GM19328 (cell line): ENCODE measurements around the gene ALOX5AP.
"Not testable (repeated sequence)": the region's sequence is repeated elsewhere in the genome, so short reads cannot be mapped to it uniquely, and the experiment has no call there.

Experiments used
- ATAC-seq: cut with Tn5 transposase; IDR thresholded peaks from one replicate; pipeline ENCODE4 v1.9.1; 2021; ENCODE audit warnings: mild to moderate bottlenecking, moderate library complexity; ENCODE audit not compliant: unreplicated experiment

Gene ALOX5AP

DNA sequence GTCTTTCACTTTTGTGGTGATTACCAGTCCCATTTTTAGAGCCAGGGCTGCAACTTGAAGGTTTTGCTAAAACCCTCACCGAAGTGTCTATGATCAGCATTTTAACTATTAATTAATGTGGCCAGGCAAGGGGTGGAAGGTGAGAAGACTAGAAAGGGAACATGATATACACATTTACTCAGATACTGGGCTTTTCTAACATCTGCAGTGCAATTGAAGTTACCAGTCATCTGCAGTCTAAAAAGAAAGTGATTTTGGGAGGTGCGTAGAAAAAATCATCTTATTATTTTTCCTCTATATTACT lies 481 bp downstream of the ALOX5AP start:
- no peak for ATAC-seq

DNA sequence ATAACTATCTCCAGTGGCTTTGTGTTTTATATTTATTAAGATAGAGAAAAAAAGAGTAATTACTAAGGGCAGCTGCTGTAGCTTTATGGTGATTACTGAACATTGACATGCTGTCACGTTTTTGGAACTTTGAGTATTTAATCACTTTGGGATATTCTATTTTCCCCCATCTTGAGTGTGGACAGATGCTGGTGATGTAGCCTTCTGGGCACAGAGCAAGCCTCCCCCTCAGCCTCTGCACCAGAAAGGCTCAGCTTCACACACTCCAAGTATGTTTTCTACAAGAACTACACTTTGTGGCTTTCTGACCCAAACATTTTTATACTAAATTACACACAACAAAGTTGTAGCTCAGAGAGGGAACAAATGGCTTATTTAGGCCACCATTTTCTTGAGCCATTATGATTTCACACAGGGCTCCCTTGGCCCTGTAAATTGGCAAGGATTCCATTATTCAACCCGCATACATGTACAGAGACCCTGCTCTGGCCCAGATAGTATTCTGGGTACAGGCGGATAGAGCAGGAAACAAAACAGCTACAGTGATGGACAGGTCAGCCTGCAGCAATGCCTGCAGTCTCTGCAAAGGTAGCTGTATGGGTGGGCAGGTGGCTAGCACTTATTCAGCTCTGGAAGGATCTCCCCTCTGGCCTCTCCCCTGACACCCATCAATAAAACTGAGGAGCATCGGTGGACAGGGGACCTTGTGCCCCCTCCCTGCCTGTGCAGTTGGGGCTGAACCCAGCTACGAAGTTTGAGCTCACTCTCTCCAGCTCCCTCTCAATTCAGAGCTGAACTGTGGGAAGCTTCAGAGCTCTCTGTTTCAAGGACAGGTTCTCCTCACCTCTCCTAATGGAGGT lies 1.3 kb downstream of the ALOX5AP start:
- no peak for ATAC-seq

DNA sequence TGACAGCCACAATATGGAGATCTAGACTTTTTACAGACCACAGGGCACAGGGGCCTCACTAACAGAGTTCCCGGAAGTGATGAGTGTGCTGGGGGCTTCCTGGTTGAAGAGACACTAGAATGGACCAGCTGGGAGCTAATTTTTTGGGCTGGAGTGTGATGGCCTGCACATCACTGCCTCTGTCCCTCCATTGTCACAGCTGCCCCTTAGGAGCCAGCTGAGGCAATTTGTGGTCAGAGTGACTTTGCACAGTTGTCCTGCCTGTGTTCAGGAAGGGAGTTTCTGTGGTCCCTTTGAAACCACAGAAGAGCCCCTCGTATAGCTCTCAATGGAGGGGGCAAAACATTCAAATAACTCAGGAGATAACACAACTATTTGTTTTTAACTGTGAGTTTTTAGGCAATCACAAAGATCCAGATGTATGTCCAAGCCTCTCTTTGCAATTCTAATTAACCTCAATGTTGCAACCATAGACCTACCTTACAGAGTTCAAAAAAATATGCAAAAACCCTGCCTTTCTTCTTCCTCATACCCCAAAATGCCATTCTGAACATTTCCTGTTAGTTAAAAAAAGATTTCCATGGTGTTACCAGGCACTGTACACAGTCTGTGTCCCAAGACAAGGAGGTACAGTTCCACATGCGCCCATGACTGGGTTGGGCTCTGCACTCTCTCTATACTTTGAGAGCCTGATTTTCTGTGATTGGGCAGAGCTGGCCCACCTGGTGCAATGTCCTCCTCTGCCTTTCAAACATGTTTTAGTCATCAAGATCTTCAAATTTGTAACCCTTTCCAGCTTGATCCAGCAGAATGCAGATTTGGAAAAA lies 2.4 kb downstream of the ALOX5AP start:
- no peak for ATAC-seq

- no peak for ATAC-seq
These were observed 3.3 kb downstream of the ALOX5AP start for GRCh38 chr13:30738526-30739236.

GRCh38 chr13:30739237-30739528 lies 3.8 kb downstream of the ALOX5AP start:
- no peak for ATAC-seq

DNA sequence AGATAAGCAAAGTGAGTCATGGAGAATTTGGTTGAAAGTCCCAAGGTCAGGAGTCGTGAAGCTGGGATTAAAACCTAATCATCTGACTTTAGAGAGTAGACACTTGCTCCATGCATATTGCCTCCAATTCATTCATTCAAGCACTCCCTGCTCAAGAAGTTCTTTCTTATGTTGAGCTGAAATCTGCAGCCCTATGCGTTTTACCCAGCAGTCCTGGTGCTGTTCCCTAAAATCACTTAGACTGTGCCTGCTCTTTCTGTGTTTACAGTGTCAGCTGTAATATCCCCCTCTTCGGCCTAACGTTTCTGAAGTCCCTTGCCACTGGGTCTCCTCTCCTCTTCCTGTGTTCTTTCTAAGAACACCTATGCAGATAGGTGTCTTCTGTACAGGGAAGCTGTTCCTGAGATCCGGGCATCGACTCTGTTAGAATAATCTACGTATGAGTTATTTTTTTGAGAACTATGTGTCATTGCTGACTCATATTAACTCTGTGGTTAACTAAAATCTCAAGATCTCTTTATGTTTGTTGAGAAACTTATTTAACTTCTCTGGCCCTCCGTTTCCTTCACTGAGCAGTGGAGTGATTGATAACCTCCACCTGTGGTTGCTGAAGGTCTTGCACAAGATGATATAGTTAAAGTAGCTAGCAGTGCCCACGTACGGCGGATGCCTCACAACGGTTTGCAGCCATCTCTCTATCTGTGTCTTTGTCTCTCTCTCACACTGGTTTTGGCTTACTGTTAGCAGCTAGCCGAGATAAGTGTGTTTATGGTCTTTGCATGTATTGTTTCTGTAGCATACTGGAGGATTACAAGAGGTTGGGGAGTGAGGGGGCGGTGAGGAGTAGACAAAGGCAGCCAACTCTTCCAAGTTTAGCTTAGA lies 4.7 kb downstream of the ALOX5AP start:
- peak; percentile 39 for ATAC-seq

GRCh38 chr13:30742901-30743300 lies 7.6 kb downstream of the ALOX5AP start:
- ATAC-seq, result no peak

DNA sequence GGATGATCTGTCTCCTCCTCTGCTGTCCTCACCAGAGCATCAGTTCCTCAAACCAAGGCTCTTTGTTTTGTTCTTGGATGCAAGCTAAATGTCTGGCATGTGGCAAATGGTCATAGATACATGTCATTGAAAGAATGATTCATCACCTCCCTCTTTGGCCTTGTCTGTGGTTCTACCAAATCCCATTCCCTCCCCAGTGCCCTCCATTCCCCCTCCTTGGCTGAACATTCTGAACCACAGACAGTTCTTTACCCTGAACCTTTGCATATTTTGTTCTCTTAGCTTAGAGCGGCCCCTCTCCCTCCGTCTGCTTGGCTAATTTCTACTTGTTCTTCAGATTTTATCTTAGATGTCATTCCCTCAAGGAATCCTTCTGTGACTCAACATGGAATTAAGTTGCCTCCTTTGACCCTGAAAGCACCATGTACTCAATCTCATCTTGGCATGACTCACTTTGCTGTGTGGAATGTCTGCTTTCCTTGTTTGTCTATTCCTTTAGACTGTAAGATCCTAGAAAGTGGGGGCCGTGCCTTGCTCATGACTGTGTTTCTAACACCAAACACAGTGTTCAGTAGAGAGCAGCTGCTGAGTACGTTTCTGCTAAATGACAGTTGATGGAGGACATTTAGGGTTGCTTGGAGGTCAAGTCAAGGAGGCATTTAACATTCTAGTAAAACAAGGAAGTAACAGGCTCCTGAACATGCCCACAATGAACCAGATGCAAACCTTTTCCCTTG lies 8.1 kb downstream of the ALOX5AP start:
- ATAC-seq, result no peak

DNA sequence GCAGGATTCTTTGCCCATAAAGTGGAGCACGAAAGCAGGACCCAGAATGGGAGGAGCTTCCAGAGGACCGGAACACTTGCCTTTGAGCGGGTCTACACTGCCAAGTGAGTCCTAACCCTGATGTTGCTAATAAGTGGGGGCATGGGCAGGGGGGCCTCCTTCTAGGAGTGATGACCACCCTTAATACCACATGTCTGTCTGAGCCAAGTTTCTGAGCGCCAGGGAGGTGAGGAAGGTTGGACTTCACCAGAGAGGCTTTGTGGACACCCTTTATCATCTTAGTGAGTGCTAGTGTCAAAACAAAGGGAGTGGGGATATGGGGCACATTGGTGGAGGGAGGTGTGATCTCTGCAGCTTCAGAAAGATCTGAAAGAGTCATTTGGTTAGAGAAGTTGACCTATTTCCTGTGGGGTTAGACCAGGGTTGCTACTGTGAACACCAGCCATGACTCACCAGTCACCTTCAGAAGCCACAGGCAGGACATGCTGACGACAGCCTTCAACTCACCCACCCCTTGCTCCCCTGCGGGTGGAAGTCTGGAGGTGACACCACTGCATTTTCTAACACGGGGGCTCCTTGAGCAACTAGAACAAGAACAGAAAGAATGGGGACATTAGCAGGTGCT lies 8.8 kb downstream of the ALOX5AP start:
- peak; percentile 94 for ATAC-seq

DNA sequence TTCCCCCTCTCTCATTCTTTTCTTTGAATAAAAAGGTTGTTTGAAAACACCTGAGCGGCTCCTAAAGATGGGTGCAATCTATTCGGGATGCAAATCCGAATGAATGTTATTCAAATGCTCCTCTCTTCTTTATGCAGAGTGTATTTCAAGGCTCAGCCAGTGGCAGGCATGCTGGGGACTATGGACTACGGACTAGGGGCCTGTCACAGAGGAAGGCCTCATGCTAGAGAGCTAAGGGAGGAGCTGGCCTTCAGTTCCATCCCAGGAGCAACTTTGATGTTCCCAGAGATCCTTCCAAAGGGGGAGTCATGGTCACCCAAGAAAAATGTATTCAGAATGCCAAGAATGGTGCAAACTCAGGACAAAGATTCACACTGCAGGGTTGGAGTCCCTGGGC lies 9.3 kb downstream of the ALOX5AP start:
- ATAC-seq, result no peak

- no peak for ATAC-seq
These were observed 10.8 kb downstream of the ALOX5AP start for GRCh38 chr13:30745906-30746686.

- no peak for ATAC-seq
These were observed 11.4 kb downstream of the ALOX5AP start for GRCh38 chr13:30746791-30747190.

GRCh38 chr13:30747845-30748244 lies 12.5 kb downstream of the ALOX5AP start:
- ATAC-seq, result not testable (repeated sequence)

GRCh38 chr13:30748717-30749116 lies 13.4 kb downstream of the ALOX5AP start:
- ATAC-seq, result no peak

DNA sequence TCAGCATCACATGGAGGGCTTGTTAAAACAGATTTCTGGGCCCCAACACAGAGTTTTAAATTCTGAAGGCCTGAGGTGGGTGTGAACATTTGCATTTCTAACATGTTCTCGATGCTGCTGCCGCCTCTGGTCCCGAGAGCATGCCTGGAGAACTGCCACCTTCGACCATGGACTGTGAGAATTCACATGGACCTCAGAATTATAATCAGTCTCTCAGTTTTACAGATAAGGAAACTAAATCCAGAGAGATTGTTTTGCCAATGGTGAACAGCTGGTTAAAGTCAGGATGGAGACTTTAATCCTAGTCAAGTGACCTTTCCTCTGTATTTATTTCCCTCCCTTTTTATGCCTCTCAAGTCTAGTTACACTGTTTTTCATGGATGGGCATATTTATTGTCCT lies 14.7 kb downstream of the ALOX5AP start:
- no peak for ATAC-seq

- ATAC-seq, result no peak
These were observed 16.0 kb downstream of the ALOX5AP start for GRCh38 chr13:30751183-30751933.

DNA sequence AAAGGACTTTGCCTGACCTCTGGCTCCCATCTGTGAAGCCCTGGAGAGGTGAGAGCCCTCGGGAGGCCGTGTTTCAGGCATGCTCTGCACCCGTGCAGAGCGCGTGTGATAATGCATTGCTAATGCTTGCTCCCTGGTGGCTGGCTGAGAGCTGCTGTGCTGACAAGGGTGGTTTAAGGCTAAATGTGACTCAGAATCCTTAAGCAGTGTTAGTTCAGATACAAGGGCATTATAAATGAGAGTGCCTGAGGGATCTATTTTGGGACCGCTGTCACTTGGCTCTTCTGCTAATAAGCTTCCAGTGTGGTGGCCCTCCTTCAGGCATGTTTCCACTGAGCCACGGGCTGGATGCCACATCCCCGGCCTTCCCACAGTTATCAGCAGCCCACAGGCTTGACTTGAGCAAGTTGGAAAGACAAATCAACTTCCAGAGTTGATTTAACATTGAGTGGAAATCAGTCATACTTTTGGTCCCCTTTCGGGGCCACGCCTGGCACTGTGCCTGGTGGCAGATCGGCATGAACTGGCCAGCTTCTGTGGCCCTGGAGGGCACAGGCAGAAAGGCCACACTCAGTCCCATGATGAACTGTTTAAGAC lies 17.0 kb downstream of the ALOX5AP start:
- no peak for ATAC-seq
